ENCODE results near the gene NR1I3. TPM values are rescaled to one million over a fixed set of nuclear protein-coding genes. Genes with fewer than 3 reads are reported as not detected.

NR1I3 gene
- total and polyA plus RNA-seq, 2 experiments from 2014 or later, result 2.6 to 8.1 TPM

DNA sequence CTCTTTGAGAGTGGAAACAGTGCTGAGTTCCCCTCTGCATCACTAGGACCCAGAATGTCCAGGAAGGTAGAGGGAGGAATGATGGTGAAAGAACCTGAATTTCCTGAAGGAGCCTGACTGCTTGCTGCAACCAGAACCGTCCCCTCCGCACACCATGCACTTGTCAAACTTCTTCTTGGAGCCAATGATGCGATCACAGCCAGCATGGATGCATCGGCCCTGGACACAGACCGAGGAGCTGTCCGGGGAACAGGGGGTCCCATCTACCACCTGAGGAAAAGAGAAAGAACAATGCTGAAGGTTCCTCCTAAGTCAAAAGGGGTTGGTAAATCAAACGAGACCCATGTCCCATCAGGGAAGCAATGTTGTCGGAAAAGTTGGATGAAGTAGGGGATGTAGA lies 46.0 kb downstream of the NR1I3 start:
- Histone ChIP-seq H3K9me3 (ENCODE audit: low read depth) (no peaks in the 10 kb centered on the region), H3K36me3 (replicated peaks; ENCODE audit: insufficient read depth, low read depth) (no peaks in the 10 kb centered on the region), H2AFZ (no peak overlapping the region), H3K4me1 (ENCODE audit: insufficient read depth) (peaks cover 7% of the 10 kb centered on the region), H3K9me2 (replicated peaks; ENCODE audit: insufficient read depth) (no peaks in the 10 kb centered on the region), H3K4me3 (no peak overlapping the region), H3K27me3 (no peaks in the 10 kb centered on the region), H4K20me1 (ENCODE audit: insufficient read depth, poor library complexity, severe bottlenecking) (no peaks in the 10 kb centered on the region), H3K79me2 (no peaks in the 10 kb centered on the region), H3K27ac (no peak overlapping the region), H3K4me2 (no peak overlapping the region)
- no peak for DNase-seq (ENCODE audit: low spot score)
- no peak for TF ChIP-seq EZH2 (IDR thresholded peaks at IDR 0.05; ENCODE audit: borderline replicate concordance)
- no peak for TF ChIP-seq EZH2phosphoT487 (IDR thresholded peaks at IDR 0.05; ENCODE audit: low read depth, severe bottlenecking, unreplicated experiment)
- TF ChIP-seq, protein P1, sequence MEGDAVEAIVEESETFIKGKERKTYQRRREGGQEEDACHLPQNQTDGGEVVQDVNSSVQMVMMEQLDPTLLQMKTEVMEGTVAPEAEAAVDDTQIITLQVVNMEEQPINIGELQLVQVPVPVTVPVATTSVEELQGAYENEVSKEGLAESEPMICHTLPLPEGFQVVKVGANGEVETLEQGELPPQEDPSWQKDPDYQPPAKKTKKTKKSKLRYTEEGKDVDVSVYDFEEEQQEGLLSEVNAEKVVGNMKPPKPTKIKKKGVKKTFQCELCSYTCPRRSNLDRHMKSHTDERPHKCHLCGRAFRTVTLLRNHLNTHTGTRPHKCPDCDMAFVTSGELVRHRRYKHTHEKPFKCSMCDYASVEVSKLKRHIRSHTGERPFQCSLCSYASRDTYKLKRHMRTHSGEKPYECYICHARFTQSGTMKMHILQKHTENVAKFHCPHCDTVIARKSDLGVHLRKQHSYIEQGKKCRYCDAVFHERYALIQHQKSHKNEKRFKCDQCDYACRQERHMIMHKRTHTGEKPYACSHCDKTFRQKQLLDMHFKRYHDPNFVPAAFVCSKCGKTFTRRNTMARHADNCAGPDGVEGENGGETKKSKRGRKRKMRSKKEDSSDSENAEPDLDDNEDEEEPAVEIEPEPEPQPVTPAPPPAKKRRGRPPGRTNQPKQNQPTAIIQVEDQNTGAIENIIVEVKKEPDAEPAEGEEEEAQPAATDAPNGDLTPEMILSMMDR (IDR thresholded peaks at IDR 0.05; ENCODE audit: poor library complexity), result no peak
- 82% methylated on average over 8 of the region's 8 CpGs for WGBS (ENCODE audit: low lambda C conversion rate, missing lambda C conversion rate)

DNA sequence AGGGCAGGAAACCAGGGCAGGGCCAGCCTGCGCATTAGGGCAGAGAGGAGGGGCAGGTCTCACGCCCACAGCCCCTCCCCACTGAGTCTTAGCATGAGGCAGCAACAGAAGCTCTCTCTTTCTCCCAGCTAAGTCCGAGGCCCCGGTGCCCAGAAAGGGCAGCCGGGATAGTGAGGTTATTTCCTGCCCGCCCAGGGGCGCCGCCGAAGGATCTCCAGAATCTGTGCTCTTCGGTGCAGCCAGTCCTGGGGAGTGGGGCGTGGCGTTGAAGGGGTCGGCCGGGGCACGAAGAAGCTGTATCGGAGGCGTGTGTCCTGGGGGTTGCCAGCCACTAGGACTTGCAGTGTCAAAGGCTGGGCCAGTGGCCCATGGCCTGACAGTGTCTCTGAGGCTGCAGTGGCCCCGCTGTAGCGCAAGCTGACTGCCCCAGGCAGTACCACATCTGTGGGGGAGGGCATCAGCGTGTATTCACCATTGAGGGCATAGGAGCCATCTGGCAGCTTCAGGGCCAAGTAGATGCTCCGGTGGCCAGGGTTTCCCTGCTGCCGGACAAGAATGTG lies 47.0 kb downstream of the NR1I3 start:
- Histone ChIP-seq H3K9me3 (ENCODE audit: low read depth) (no peaks in the 10 kb centered on the region), H3K27me3 (no peaks in the 10 kb centered on the region), H3K4me1 (ENCODE audit: insufficient read depth) (no peaks in the 10 kb centered on the region), H3K9me2 (replicated peaks; ENCODE audit: insufficient read depth) (no peaks in the 10 kb centered on the region), H3K79me2 (no peaks in the 10 kb centered on the region), H4K20me1 (ENCODE audit: insufficient read depth, poor library complexity, severe bottlenecking) (no peaks in the 10 kb centered on the region), H3K4me2 (no peak overlapping the region), H3K27ac (no peak overlapping the region), H3K36me3 (replicated peaks; ENCODE audit: insufficient read depth, low read depth) (no peaks in the 10 kb centered on the region), H3K4me3 (no peak overlapping the region), H2AFZ (no peak overlapping the region)
- whole genome bisulfite sequencing (ENCODE audit: low lambda C conversion rate, missing lambda C conversion rate), result 92% methylated on average over 22 of the region's 22 CpGs
- no peak for DNase-seq (ENCODE audit: low spot score)
- no peak for TF ChIP-seq EZH2phosphoT487 (IDR thresholded peaks at IDR 0.05; ENCODE audit: low read depth, severe bottlenecking, unreplicated experiment)
- TF ChIP-seq EZH2 (IDR thresholded peaks at IDR 0.05; ENCODE audit: borderline replicate concordance), result no peak
- TF ChIP-seq, protein P1 (IDR thresholded peaks at IDR 0.05; ENCODE audit: poor library complexity), result no peak

DNA sequence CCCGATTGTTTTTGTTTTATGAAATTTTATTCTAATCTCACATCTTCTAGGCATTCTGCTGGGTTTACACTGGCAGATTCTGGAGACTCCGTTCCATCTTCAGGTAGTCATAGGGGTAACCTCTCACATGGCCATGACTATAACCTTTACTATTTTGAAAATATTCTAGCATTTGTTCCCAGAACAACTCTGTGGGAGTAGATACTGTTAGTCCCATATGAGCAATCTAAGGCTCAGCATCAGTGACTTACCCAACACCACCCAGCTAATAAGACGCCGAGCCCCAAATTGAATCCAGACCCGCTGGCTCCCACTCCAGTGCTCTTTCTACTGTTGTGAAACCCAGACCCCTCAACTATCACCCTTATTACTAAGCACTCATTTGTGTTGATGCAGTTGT lies 49.0 kb downstream of the NR1I3 start:
- Histone ChIP-seq H3K36me3 (replicated peaks; ENCODE audit: insufficient read depth, low read depth) (no peaks in the 10 kb centered on the region), H3K4me1 (ENCODE audit: insufficient read depth) (no peaks in the 10 kb centered on the region), H3K27me3 (no peaks in the 10 kb centered on the region), H3K4me3 (no peak overlapping the region), H3K79me2 (no peaks in the 10 kb centered on the region), H3K9me2 (replicated peaks; ENCODE audit: insufficient read depth) (no peaks in the 10 kb centered on the region), H2AFZ (no peak overlapping the region), H3K4me2 (no peak overlapping the region), H4K20me1 (ENCODE audit: insufficient read depth, poor library complexity, severe bottlenecking) (no peaks in the 10 kb centered on the region), H3K27ac (no peak overlapping the region), H3K9me3 (ENCODE audit: low read depth) (no peaks in the 10 kb centered on the region)
- 94% methylated on average over 5 of the region's 5 CpGs for WGBS (ENCODE audit: low lambda C conversion rate, missing lambda C conversion rate)
- TF ChIP-seq EZH2 (IDR thresholded peaks at IDR 0.05; ENCODE audit: borderline replicate concordance), result no peak
- no peak for TF ChIP-seq EZH2phosphoT487 (IDR thresholded peaks at IDR 0.05; ENCODE audit: low read depth, severe bottlenecking, unreplicated experiment)
- TF ChIP-seq, protein P1 (IDR thresholded peaks at IDR 0.05; ENCODE audit: poor library complexity), result no peak
- no peak for DNase-seq (ENCODE audit: low spot score)
